RWPE1 (cell line): Measurements from ENCODE around the gene CACHD1.

Experiments
- CTCF ChIA-PET: fragments of 350-600 bp; sonication (Branson Sonifier 250); formaldehyde crosslinking; extraction: SDS; loops from one replicate; lab custom pipeline; 2021; lab: Yijun Ruan, JAX
- POLR2A ChIA-PET: fragments of 400-600 bp; formaldehyde crosslinking; extraction: SDS; loops from one replicate; lab custom pipeline; 2020; ENCODE audit warnings: antibody characterized with exemption; ENCODE audit not compliant: low non-redundant PET; lab: Yijun Ruan, JAX
- DNase-seq: peaks from one replicate; pipeline ENCODE4 v3.0.0; 2012; ENCODE audit warnings: low spot score
- H3K27ac ChIP-seq: fragments of 450-650 bp; 2 replicates; pipeline ENCODE4 v1.5.1; 2017
- CTCF ChIP-seq: fragments of 450-650 bp; conservative IDR thresholded peaks from 2 replicates; pipeline ENCODE4 v1.5.1; 2017; ENCODE audit warnings: low read depth, mild to moderate bottlenecking

CACHD1 gene

GRCh38 chr1:64469977-64470664 is at the start of gene CACHD1:
CACHD1 (plus strand) TSS chr1:64470129; CDS start chr1:64470745, 616 bp downstream.
- ChIA-PET CTCF (interaction anchor here (1.0 kb wide), 1 partner anchor 8 kb away, joined by 3 read pairs; no protein-coding TSS in a partner anchor), POLR2A (no interaction called here)
- DNase-seq = peak; percentile 71
- H3K27ac ChIP-seq = peak within 1 kb of the TSS; percentile 56
- no peak; the same call in 1 of the 2 replicates for TF ChIP-seq CTCF

GRCh38 chr1:64421377-64421776 is 48.6 kb upstream of the CACHD1 start:
- no peak for TF ChIP-seq CTCF
- no peak overlapping the region for H3K27ac ChIP-seq
- ChIA-PET CTCF (interaction anchor here (0.5 kb wide), 1 partner anchor 167 kb away, joined by 3 read pairs; no protein-coding TSS in a partner anchor), POLR2A (no interaction called here)
- no peak for DNase-seq

- POLR2A ChIA-PET = no interaction called here
- H3K27ac ChIP-seq = no peak overlapping the region
- no peak for DNase-seq
- CTCF ChIA-PET = no interaction called here
- no peak for TF ChIP-seq CTCF
Measured at GRCh38 chr1:64423526-64423925, 46.4 kb upstream of the CACHD1 start.

- no peak overlapping the region for H3K27ac ChIP-seq
- TF ChIP-seq CTCF = no peak
- CTCF ChIA-PET = no interaction called here
- POLR2A ChIA-PET = no interaction called here
- DNase-seq = no peak
Measured at GRCh38 chr1:64424412-64424811, 45.5 kb upstream of the CACHD1 start.

GRCh38 chr1:64425521-64425920 is 44.4 kb upstream of the CACHD1 start:
- H3K27ac ChIP-seq = no peak overlapping the region
- DNase-seq = no peak
- POLR2A ChIA-PET = no interaction called here
- TF ChIP-seq CTCF = no peak
- CTCF ChIA-PET = no interaction called here

- TF ChIP-seq CTCF = no peak
- no peak overlapping the region for H3K27ac ChIP-seq
- no peak for DNase-seq
- ChIA-PET CTCF (no interaction called here), POLR2A (no interaction called here)
Measured at GRCh38 chr1:64426681-64427080, 43.2 kb upstream of the CACHD1 start.
